Hair follicular keratinocyte (primary cell): ENCODE data around the gene LPAR3. TPM values are rescaled to one million over a fixed set of nuclear protein-coding genes. Genes with fewer than 3 reads are reported as not detected.

Experiments used
- total RNA-seq: library from RNA; depleted of rRNA; stranded (reverse); fragments of >200 nt; gene quantifications from 2 replicates; pipeline ENCODE4 v1.2.3, GENCODE V29; 2015

The LPAR3 gene
- 40.6 and 61.5 TPM in 2 replicates for total RNA-seq

GRCh38 chr1:84892705-84893618, at the start of gene LPAR3:
Gene LPAR3, minus strand, starts transcription at chr1:84893206. Its CDS starts 27,086 bp downstream, at chr1:84866120.

Other genes starting within 250 kb of the LPAR3 start
- gene SSX2IP, start 202.7 kb downstream of the LPAR3 start, total RNA-seq = 11.2 and 14.1 TPM in 2 replicates
- 2.0 and 2.9 TPM in 2 replicates for gene MCOLN2, start 103.9 kb upstream of the LPAR3 start, total RNA-seq
- gene MCOLN3, start 155.3 kb upstream of the LPAR3 start, total RNA-seq = 1.7 and 2.6 TPM in 2 replicates